K562 (cell line): Measurements from ENCODE around the gene MT1X. TPM values are rescaled to one million over a fixed set of nuclear protein-coding genes. Genes with fewer than 3 reads are reported as not detected.

Experiments
- ATAC-seq: fragments of 200-7000 bp; cut with Tn5 transposase; 3 replicates; pipeline ENCODE4 v1.9.1; 2020; ENCODE audit warnings: moderate library complexity
- BruUV-seq: library from RNA; stranded (reverse); fragments of 400-500 nt; replicated peaks from 2 replicates; lab custom pipeline; 2021; lab: Mats Ljungman, UMichigan
- CTCF ChIA-PET: fragments of 300-600 bp; formaldehyde crosslinking; extraction: SDS; loops from one replicate; lab custom pipeline; 2021; ENCODE audit warnings: low intra/inter-chr PET ratio; lab: Yijun Ruan, JAX
- POLR2A ChIA-PET: fragments of 300-600, 350-650 bp; sonication (Branson Sonifier 250); formaldehyde crosslinking; extraction: SDS; loops from one replicate; lab custom pipeline; 2021; ENCODE audit warnings: antibody characterized with exemption, inconsistent platforms; lab: Yijun Ruan, JAX
- DNase-seq, 4 experiments: peaks; one replicate each; pipeline versions ENCODE4 v3.0.0 to v3.0.0-alpha.2; 2011 to 2018; ENCODE audit warnings: low spot score in 3 of 4, mixed read lengths in 3 of 4; ENCODE audit errors: extremely low read depth in 1 of 4
- FAIRE-seq: peaks from 2 replicates; lab custom pipeline; 2011; peaks lifted over from hg19 to GRCh38; lab: Jason Lieb, UNC
- H2AFZ ChIP-seq: 2 replicates; pipeline ENCODE4 v1.6.0; 2011; ENCODE audit warnings: low read depth, low read length, control low read depth, inconsistent platforms
- H3K27ac ChIP-seq: fragments of 200-600 bp; 3 replicates; pipeline ENCODE4 v1.8.0; 2011; ENCODE audit warnings: low read depth, mild to moderate bottlenecking, control low read depth, inconsistent platforms, low read length, moderate library complexity, mixed read lengths; ENCODE audit errors: extremely low read depth
- H3K27me3 ChIP-seq, 2 experiments: fragments of 300-600 bp in 1 of 2; 2 replicates in 1 of 2; 3 replicates in 1 of 2; pipeline versions ENCODE4 v1.6.0 to v1.8.0; 2011; ENCODE audit warnings: inconsistent platforms in 2 of 2, low read length in 2 of 2, mild to moderate bottlenecking in 1 of 2, mixed read lengths in 1 of 2, moderate library complexity in 1 of 2; ENCODE audit not compliant: control insufficient read depth in 2 of 2, insufficient read depth in 2 of 2
- H3K36me3 ChIP-seq: fragments of 300-600 bp; 3 replicates; pipeline ENCODE4 v1.8.0; 2011; ENCODE audit warnings: mild to moderate bottlenecking, low read length, inconsistent platforms; ENCODE audit not compliant: control insufficient read depth, insufficient read depth
- H3K4me1 ChIP-seq, 2 experiments: fragments of 200-600 bp in 1 of 2; replicated peaks in 1 of 2; 2 replicates in 1 of 2; 3 replicates in 1 of 2; pipeline versions ENCODE4 v1.5.1 to v1.8.0; 2011; ENCODE audit warnings: inconsistent platforms in 2 of 2, low read length in 2 of 2, mild to moderate bottlenecking in 1 of 2, mixed read lengths in 1 of 2, moderate library complexity in 1 of 2; ENCODE audit not compliant: control insufficient read depth in 2 of 2, insufficient read depth in 2 of 2
- H3K4me2 ChIP-seq: 2 replicates; pipeline ENCODE4 v1.6.1; 2011; ENCODE audit warnings: low read length, control low read depth, inconsistent platforms, mixed read lengths; ENCODE audit not compliant: insufficient read depth
- H3K4me3 ChIP-seq: fragments of 200-600 bp; sonication (generic), shearing (Covaris generic); 2 replicates; pipeline ENCODE4 v1.5.1; 2016; ENCODE audit warnings: control low read depth, inconsistent platforms
- H3K79me2 ChIP-seq: fragments of 200-600 bp; 3 replicates; pipeline ENCODE4 v1.8.0; 2011; ENCODE audit warnings: low read length, inconsistent platforms; ENCODE audit not compliant: control insufficient read depth, insufficient read depth
- H3K9ac ChIP-seq, 2 experiments: 2 replicates each; pipeline versions ENCODE4 v1.6.0 to v1.6.1; 2011; ENCODE audit warnings: low read depth in 2 of 2, low read length in 2 of 2, control low read depth in 1 of 2, inconsistent platforms in 1 of 2, mild to moderate bottlenecking in 1 of 2, mixed read lengths in 1 of 2; ENCODE audit not compliant: insufficient read depth in 1 of 2
- H3K9me1 ChIP-seq: one replicate; pipeline ENCODE4 v1.6.0; 2011; ENCODE audit warnings: inconsistent platforms, mild to moderate bottlenecking, low read length, moderate library complexity; ENCODE audit not compliant: control insufficient read depth, insufficient read depth
- H3K9me3 ChIP-seq: replicated peaks from 2 replicates; pipeline ENCODE4 v1.5.1; 2011; ENCODE audit warnings: low read depth, low read length, inconsistent platforms; ENCODE audit not compliant: control insufficient read depth, insufficient read depth
- H4K20me1 ChIP-seq: replicated peaks from 2 replicates; pipeline ENCODE4 v1.6.1; 2011; ENCODE audit warnings: low read length, inconsistent platforms, mixed read lengths; ENCODE audit not compliant: control insufficient read depth, insufficient read depth
- CGGBP1 ChIP-seq: fragments of 250-450 bp; sonication (Bioruptor Pico); IDR thresholded peaks from 2 replicates; pipeline ENCODE4 v1.9.0; 2021; ENCODE audit warnings: mild to moderate bottlenecking
- CREB5 ChIP-seq: fragments of 250-450 bp; sonication (Bioruptor Pico); IDR thresholded peaks from 2 replicates; pipeline ENCODE4 v1.5.0; 2020; ENCODE audit warnings: mild to moderate bottlenecking
- ZBTB40 ChIP-seq, 2 experiments: fragments of 450-650 bp in 1 of 2; sonication (generic) in 1 of 2; formaldehyde crosslinking in 1 of 2; IDR thresholded peaks; 2 replicates each; pipeline versions ENCODE4 v1.7.1 to v1.9.0; 2016 to 2022; ENCODE audit warnings: inconsistent platforms in 1 of 2, mild to moderate bottlenecking in 1 of 2, missing genetic modification reagents in 1 of 2
- WGBS: fragments of 100-300 bp; shearing (Covaris generic); methylation state at CpG from one replicate; pipeline ENCODE4 v1.1.6; 2016; ENCODE audit warnings: low coverage, mixed read lengths; ENCODE audit not compliant: insufficient coverage; ENCODE audit errors: missing lambda C conversion rate; 5-methylcytosine and 5-hydroxymethylcytosine counted together
- in situ Hi-C: fragments of 300-500 bp; cut with MboI; formaldehyde crosslinking; loops from 4 replicates; pipeline ENCODE4 v1.15.0; 2018; ENCODE audit warnings: inconsistent platforms, mixed read lengths
- intact Hi-C: fragments of 100-400 bp; cut with micrococcal nuclease; formaldehyde crosslinking; loops from 2 replicates; pipeline ENCODE4 v1.14.2; 2022
- polyA plus RNA-seq, 8 experiments: library from polyadenylated mRNA; depleted of rRNA in 4 of 8; stranded (reverse) in 5 of 8; unstranded in 3 of 8; fragments of >200 nt; fragmentation: Nextera tagmentation in 2 of 8; fragmentation: Illumina TruSeq in 1 of 8; extraction: Ambion mirVana in 2 of 8; extraction: Trizol in 1 of 8; gene quantifications; 2 replicates each; pipeline versions ENCODE4 v1.2.1 to v1.2.3, GENCODE V29; 2011 to 2014; ENCODE audit warnings: inconsistent platforms in 1 of 8, missing spikeins in 1 of 8
- total RNA-seq, 7 experiments: library from RNA; depleted of rRNA in 6 of 7; stranded (reverse); fragments of >200 nt in 6 of 7; fragmentation: Illumina TruSeq in 2 of 7; extraction: Trizol in 2 of 7; gene quantifications; 2 replicates each; pipeline versions ENCODE4 v1.2.1 to v1.2.3, GENCODE V29; 2011 to 2021; ENCODE audit warnings: low replicate concordance in 1 of 7

The MT1X gene
- total and polyA plus RNA-seq, 9 of the 15 experiments (the other 6 are each of a cell fraction or from before 2014, with no cell fraction given): 4.9 to 22.8 (median 8.7) TPM

- H3K9me3 ChIP-seq: no peaks in the 10 kb centered on the region
- ChIA-PET POLR2A (no interaction called here), CTCF (no interaction called here)
- no peaks in the 10 kb centered on the region for H3K79me2 ChIP-seq
- H3K27ac ChIP-seq: no peak overlapping the region
- H3K4me3 ChIP-seq: no peak overlapping the region
- DNase-seq: no peak
- 0 out of 2 replicates have a peak, but pooled peaks cover 4% of the 10 kb centered on the region for H4K20me1 ChIP-seq
- intact Hi-C loops: no loop called here
- H3K27me3 ChIP-seq: peaks cover 34 to 72% of the 10 kb centered on the region in 2 experiments
- no peak for ATAC-seq
- TF ChIP-seq CGGBP1 (CRISPR knock-in tag): no peak
- no peak for TF ChIP-seq CREB5
- TF ChIP-seq, all 486 proteins: peak for 0
- H3K9me1 ChIP-seq: no peaks in the 10 kb centered on the region
- H3K9ac ChIP-seq: no peak overlapping the region
- H3K36me3 ChIP-seq: no peaks in the 10 kb centered on the region
- no TSS peak for BruUV-seq
- 0% methylated on average over 1 of the region's 1 CpG for WGBS
- peaks cover 3 to 23% of the 10 kb centered on the region in 2 experiments; a peak in 3 of 5 replicates for H3K4me1 ChIP-seq
- H2AFZ ChIP-seq: no peak overlapping the region
- no peak overlapping the region for H3K4me2 ChIP-seq
- in situ Hi-C loops: no loop called here
- FAIRE-seq: no peak
Observed at GRCh38 chr16:56639045-56639444, 43.2 kb upstream of the MT1X start.

GRCh38 chr16:56640076-56640475 lies 42.2 kb upstream of the MT1X start:
- no peak for DNase-seq
- Histone ChIP-seq H4K20me1 (0 out of 2 replicates have a peak, but pooled peaks cover 4% of the 10 kb centered on the region), H3K27ac (no peak overlapping the region), H3K9me3 (no peaks in the 10 kb centered on the region), H3K4me1 (peaks cover 3 to 22% of the 10 kb centered on the region in 2 experiments; a peak in 3 of 5 replicates), H3K79me2 (no peaks in the 10 kb centered on the region), H3K4me2 (no peak overlapping the region), H3K36me3 (no peaks in the 10 kb centered on the region), H3K9me1 (no peaks in the 10 kb centered on the region), H3K27me3 (peaks cover 28 to 70% of the 10 kb centered on the region in 2 experiments), H2AFZ (no peak overlapping the region), H3K4me3 (no peak overlapping the region), H3K9ac (no peak overlapping the region)
- 0% methylated on average over 1 of the region's 1 CpG for WGBS
- intact Hi-C loops: no loop called here
- BruUV-seq: no TSS peak
- no peak for ATAC-seq
- ChIA-PET POLR2A (interaction anchor here (0.6 to 1.1 kb wide), 2 partner anchors 10 to 1423 kb away, joined by 3 to 4 read pairs; no protein-coding TSS in a partner anchor), CTCF (no interaction called here)
- no peak for FAIRE-seq
- in situ Hi-C loops: no loop called here
- TF ChIP-seq ZBTB40 (IDR thresholded peaks at IDR 0.05): no peak
- no peak for TF ChIP-seq ZBTB40 (CRISPR knock-in tag; IDR thresholded peaks at IDR 0.05)
